GM12801 (cell line): ENCODE results near the gene RGCC.

Source experiments
- CTCF ChIP-seq: IDR thresholded peaks from one replicate; pipeline ENCODE4 v1.5.1; 2011; ENCODE audit warnings: control low read depth; ENCODE audit not compliant: insufficient read length; ENCODE audit errors: extremely low read depth

RGCC gene

GRCh38 chr13:41496420-41497234 is 39.3 kb downstream of the RGCC start:
- no peak for TF ChIP-seq CTCF

- TF ChIP-seq CTCF = no peak
Observed at GRCh38 chr13:41497436-41497835, 40.1 kb downstream of the RGCC start.

- no peak for TF ChIP-seq CTCF
Observed at GRCh38 chr13:41499452-41499851, 42.1 kb downstream of the RGCC start.

- TF ChIP-seq CTCF = no peak
Observed at GRCh38 chr13:41500511-41500910, 43.2 kb downstream of the RGCC start.

- TF ChIP-seq CTCF = no peak
Observed at GRCh38 chr13:41501281-41501680, 43.9 kb downstream of the RGCC start.

- TF ChIP-seq CTCF = no peak
Observed at GRCh38 chr13:41502031-41502430, 44.7 kb downstream of the RGCC start.

- TF ChIP-seq CTCF = no peak
Observed at GRCh38 chr13:41502673-41503072, 45.3 kb downstream of the RGCC start.
